Activated T-helper 1 cell treated with Interleukin-2 at 50 U/mL for 16 hours (primary cell): ENCODE results near the gene YAE1.

Experiments
- DNase-seq: peaks from one replicate; pipeline ENCODE4 v3.0.0-alpha.2; 2020; ENCODE audit warnings: low read depth

YAE1 gene

GRCh38 chr7:39608278-39608677, 42.1 kb downstream of the YAE1 start:
- no peak for DNase-seq

GRCh38 chr7:39609113-39609934, 43.1 kb downstream of the YAE1 start:
- DNase-seq: peak; percentile 4

GRCh38 chr7:39609935-39610263, 43.7 kb downstream of the YAE1 start:
- DNase-seq: no peak

- DNase-seq: no peak
Observed at GRCh38 chr7:39613577-39613976, 47.4 kb downstream of the YAE1 start.

- DNase-seq: no peak
Observed at GRCh38 chr7:39614299-39614698, 48.1 kb downstream of the YAE1 start.

- DNase-seq: no peak
Observed at GRCh38 chr7:39615350-39615975, 49.3 kb downstream of the YAE1 start.

- DNase-seq: no peak
Observed at GRCh38 chr7:39616138-39616537, 49.9 kb downstream of the YAE1 start.

- DNase-seq: no peak
Observed at GRCh38 chr7:39617005-39617404, 50.8 kb downstream of the YAE1 start.

GRCh38 chr7:39618868-39619267, 52.7 kb downstream of the YAE1 start:
- no peak for DNase-seq

- DNase-seq: no peak
Observed at GRCh38 chr7:39620486-39620885, 54.3 kb downstream of the YAE1 start.

- DNase-seq: no peak
Observed at GRCh38 chr7:39621261-39621660, 55.1 kb downstream of the YAE1 start.

GRCh38 chr7:39621784-39622411, 55.7 kb downstream of the YAE1 start:
- no peak for DNase-seq
